ENCODE results near the gene LPIN2. TPM values are rescaled to one million over a fixed set of nuclear protein-coding genes. Genes with fewer than 3 reads are reported as not detected.

The LPIN2 gene
- total RNA-seq, 2 donors from 2014 or later = 19.5 to 120 TPM

- Histone ChIP-seq H3K4me3 (no peak overlapping the region), H3K27me3 (replicated peaks; ENCODE audit: insufficient read depth) (no peaks in the 10 kb centered on the region), H3K4me1 (replicated peaks) (no peaks in the 10 kb centered on the region), H3K36me3 (no peaks in the 10 kb centered on the region), H3K27ac (no peak overlapping the region), H3K9me3 (no peaks in the 10 kb centered on the region)
- 94% methylated on average over 3 of the region's 3 CpGs for WGBS
- DNase-seq (ENCODE audit: low spot score) = no peak
- intact Hi-C loops (cut with DNase I) = no loop called here
- TF ChIP-seq POLR2A (IDR thresholded peaks at IDR 0.05) (no peak), POLR2AphosphoS5 (IDR thresholded peaks at IDR 0.05) (no peak), CTCF (IDR thresholded peaks at IDR 0.05) (no peak)
These were observed 35.9 kb upstream of the LPIN2 start for GRCh38 chr18:3048820-3049349.

DNA sequence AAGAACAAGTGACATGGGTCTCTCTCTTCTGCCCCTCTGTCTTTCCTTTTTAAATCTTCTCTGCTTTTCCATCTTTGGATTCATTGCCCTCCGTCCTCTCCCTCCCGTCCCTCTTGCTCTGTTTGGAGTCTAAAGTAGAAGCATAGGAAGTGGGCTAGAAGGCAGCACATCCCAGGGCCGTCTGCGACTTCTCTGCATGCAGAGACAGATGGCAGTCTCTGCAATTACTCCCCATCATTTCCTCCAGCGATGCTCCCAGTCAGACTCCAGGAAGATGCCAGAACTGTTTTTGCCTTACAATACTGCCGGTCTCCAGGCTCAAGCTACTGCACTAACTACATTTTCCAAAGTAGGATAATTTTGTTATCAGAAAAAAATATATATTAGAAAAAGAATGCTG, 35.2 kb upstream of the LPIN2 start:
- H3K4me1 ChIP-seq (replicated peaks) = no peaks in the 10 kb centered on the region
- H3K27ac ChIP-seq = no peak overlapping the region
- no peak for DNase-seq (ENCODE audit: low spot score)
- TF ChIP-seq POLR2A (IDR thresholded peaks at IDR 0.05) = no peak
- no peaks in the 10 kb centered on the region for H3K27me3 ChIP-seq (replicated peaks; ENCODE audit: insufficient read depth)
- intact Hi-C loops (cut with DNase I) = no loop called here
- H3K9me3 ChIP-seq = no peaks in the 10 kb centered on the region
- H3K4me3 ChIP-seq = no peak overlapping the region
- WGBS = 66% methylated on average over 6 of the region's 6 CpGs
- no peaks in the 10 kb centered on the region for H3K36me3 ChIP-seq

DNA sequence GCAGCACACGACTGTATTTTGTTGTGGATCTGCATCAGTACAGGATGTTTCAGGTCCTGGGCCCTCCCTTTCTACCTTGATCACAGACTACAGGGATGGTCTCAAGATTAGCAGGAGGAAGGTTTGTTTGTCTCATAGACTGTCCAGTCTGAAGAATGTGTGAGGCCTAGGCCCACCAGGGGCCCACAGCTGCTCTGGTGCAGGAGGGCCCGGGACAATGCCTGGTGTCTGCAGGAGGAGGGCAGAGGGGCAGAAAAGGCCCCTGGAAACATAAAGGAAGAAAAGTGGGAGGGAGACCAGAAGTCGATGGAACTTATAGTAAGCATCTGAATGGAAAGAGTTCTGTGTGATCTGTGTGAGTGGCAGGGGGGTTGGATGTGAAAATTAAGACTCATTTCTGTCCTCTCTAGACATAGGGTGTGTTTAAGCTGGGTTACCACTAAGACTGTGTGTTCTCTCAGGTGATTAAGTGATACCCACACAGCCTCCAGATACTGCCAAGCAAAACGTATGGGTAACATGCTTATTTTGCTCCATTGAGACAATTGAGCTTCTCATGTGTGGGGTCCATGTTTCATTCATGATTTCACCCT, 33.4 kb upstream of the LPIN2 start:
- Histone ChIP-seq H3K4me3 (no peak overlapping the region), H3K36me3 (no peaks in the 10 kb centered on the region), H3K4me1 (replicated peaks) (no peaks in the 10 kb centered on the region), H3K9me3 (no peaks in the 10 kb centered on the region), H3K27ac (no peak overlapping the region), H3K27me3 (replicated peaks; ENCODE audit: insufficient read depth) (no peaks in the 10 kb centered on the region)
- intact Hi-C loops (cut with DNase I) = no loop called here
- DNase-seq (ENCODE audit: low spot score) = no peak
- 76% methylated on average over 4 of the region's 4 CpGs for WGBS
- TF ChIP-seq POLR2A (IDR thresholded peaks at IDR 0.05) = no peak

- Histone ChIP-seq H3K36me3 (no peaks in the 10 kb centered on the region), H3K4me1 (replicated peaks) (no peaks in the 10 kb centered on the region), H3K27me3 (replicated peaks; ENCODE audit: insufficient read depth) (no peaks in the 10 kb centered on the region), H3K9me3 (no peaks in the 10 kb centered on the region), H3K4me3 (peak overlapping the region in 1 of 2 donors; percentile 10), H3K27ac (no peak overlapping the region)
- WGBS = 38% methylated on average over 12 of the region's 12 CpGs
- DNase-seq (ENCODE audit: low spot score) = peak; percentile 53
- no peak for TF ChIP-seq POLR2AphosphoS5 (IDR thresholded peaks at IDR 0.05)
- no peak for TF ChIP-seq POLR2A (IDR thresholded peaks at IDR 0.05)
- TF ChIP-seq CTCF (IDR thresholded peaks at IDR 0.05) = no peak
- intact Hi-C loops (cut with DNase I) = no loop called here
These were observed 32.2 kb upstream of the LPIN2 start for GRCh38 chr18:3044931-3045698.

DNA sequence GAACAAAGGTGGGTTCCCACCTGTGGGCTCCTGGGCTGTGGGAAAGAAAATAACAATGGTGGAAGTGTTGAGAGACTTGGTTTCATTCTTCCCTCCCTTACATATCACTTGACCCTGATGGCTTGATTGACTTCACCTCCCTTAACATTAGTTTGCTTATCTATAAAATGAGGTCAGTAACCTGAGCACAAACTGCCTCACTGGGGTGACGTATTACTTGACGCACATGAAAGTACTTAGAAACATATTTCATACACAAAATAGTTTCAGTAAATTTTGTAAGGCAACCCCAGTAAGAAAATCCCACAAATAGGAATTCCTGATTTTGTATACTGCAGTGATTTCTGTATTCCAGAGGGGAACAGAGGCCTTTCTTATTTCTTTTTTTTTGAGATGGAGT, 29.4 kb upstream of the LPIN2 start:
- intact Hi-C loops (cut with DNase I) = no loop called here
- H3K4me1 ChIP-seq (replicated peaks) = no peaks in the 10 kb centered on the region
- H3K27ac ChIP-seq = no peak overlapping the region
- H3K27me3 ChIP-seq (replicated peaks; ENCODE audit: insufficient read depth) = no peaks in the 10 kb centered on the region
- H3K4me3 ChIP-seq = no peak overlapping the region
- no peaks in the 10 kb centered on the region for H3K9me3 ChIP-seq
- WGBS = 87% methylated on average over 2 of the region's 2 CpGs
- no peaks in the 10 kb centered on the region for H3K36me3 ChIP-seq
- no peak for TF ChIP-seq POLR2AphosphoS5 (IDR thresholded peaks at IDR 0.05)
- no peak for TF ChIP-seq POLR2A (IDR thresholded peaks at IDR 0.05)
- no peak for TF ChIP-seq CTCF (IDR thresholded peaks at IDR 0.05)
- DNase-seq (ENCODE audit: low spot score) = no peak
